ENCODE measurements around the gene GREM1. TPM values are rescaled to one million over a fixed set of nuclear protein-coding genes. Genes with fewer than 3 reads are reported as not detected.

Gene GREM1
- not detected in 2 replicates for total RNA-seq (2014; rRNA removed; shearing (Covaris generic))

DNA sequence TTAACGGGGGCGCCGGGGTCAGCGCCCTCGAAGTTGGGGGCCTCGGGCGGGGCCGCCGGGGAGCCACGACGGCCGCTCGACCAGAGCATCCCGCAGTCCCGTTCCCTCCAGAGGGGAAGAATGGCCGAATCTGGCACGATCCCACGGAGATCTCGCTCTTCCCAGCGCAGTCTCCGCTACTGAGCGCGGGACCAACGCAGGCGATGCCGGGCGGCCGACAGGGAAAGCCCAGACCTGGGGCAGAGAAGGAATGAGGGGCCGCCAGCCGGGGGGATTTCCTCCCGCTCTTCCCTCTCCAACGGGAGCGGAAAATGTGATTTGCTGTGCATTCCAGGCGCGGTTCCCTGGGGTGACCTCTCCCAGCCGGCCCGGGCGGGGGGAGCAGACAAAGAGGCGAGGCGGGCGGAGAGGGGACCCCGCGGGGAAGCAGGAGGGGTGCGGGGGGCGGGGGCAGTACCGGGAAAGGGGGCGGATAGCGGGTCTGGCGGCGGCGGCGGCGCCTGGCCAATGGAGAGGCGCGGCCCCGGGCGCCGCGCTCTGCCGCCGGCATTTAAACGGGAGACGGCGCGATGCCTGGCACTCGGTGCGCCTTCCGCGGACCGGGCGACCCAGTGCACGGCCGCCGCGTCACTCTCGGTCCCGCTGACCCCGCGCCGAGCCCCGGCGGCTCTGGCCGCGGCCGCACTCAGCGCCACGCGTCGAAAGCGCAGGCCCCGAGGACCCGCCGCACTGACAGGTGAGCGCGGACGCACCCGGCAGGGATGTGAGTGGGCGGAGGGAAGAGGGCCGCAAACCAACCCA, at the start of gene GREM1:
TSS of gene GREM1 (plus strand) at position 579 of the 801 bp plus-strand sequence. CDS start 12,687 bp downstream, outside the sequence.
- no peak for DNase-seq (ENCODE audit: low spot score)

GRCh38 chr15:32668942-32669341, 48.9 kb upstream of the GREM1 start:
- no peak for DNase-seq (ENCODE audit: low spot score)

- DNase-seq (ENCODE audit: low spot score): peak; percentile 75
Observed at GRCh38 chr15:32669896-32670611, 47.8 kb upstream of the GREM1 start.

DNA sequence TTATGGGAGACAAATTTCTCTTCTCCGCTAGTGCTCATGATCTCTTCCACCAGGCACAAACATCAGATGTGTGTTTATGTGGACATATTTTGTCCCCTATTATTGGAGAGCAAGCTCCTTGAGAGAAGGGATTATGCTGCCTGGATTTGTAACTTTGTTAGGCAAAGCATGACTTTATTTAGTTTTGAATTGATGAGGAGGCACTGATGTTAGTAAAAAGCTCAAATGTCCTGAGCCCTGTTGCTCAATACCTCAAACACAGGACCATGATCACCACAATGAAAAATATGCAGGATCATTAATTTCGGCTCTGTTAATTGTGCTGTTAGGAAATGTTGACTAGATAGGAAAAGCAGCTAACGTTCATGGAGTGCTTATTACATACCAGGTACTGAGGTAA, 47.2 kb upstream of the GREM1 start:
- DNase-seq (ENCODE audit: low spot score): no peak

- DNase-seq (ENCODE audit: low spot score): no peak
Observed at GRCh38 chr15:32671339-32672325, 46.2 kb upstream of the GREM1 start.

GRCh38 chr15:32674681-32675080, 43.1 kb upstream of the GREM1 start:
- DNase-seq (ENCODE audit: low spot score): no peak

- DNase-seq (ENCODE audit: low spot score): no peak
Observed at GRCh38 chr15:32675466-32675865, 42.3 kb upstream of the GREM1 start.

DNA sequence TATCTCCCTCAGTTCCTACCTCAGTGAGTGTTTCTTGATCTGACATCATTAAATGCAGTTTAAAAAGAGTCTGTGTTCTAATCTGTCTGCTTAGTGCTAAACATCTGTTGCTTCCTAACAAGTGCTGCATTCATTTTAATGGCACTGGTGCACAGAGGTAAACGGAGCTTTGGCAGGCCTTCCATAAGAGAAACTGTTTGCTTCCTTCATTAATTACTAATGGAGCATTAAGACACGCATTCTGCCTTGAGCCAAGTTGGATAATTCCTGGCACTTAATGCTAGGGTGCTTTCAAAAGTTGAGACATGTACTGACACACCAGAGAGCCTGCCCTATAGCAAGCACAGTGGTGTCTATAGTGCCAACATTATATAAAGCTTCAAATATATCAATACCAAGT, 41.6 kb upstream of the GREM1 start:
- no peak for DNase-seq (ENCODE audit: low spot score)

- DNase-seq (ENCODE audit: low spot score): no peak
Observed at GRCh38 chr15:32677238-32677750, 40.5 kb upstream of the GREM1 start.

- DNase-seq (ENCODE audit: low spot score): no peak
Observed at GRCh38 chr15:32679298-32679690, 38.5 kb upstream of the GREM1 start.

DNA sequence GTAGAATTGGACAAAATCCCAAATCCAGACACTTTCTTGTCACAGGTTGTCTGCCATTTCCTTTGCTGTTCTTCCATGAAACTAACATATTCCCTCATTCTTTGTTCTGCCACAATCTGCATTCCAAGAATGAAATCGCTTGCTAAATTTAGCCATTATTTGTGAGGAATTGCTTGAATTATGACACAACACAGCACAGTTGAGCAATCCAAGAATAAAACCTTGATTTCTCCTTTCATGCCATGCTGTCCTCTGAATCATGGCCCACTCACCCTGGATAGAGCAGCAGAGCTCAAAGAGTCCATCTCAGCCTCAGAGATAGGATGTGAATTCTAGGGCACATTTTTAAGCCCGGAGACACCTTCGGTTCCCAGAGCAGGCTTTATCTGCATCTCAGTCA, 35.2 kb upstream of the GREM1 start:
- no peak for DNase-seq (ENCODE audit: low spot score)

- no peak for DNase-seq (ENCODE audit: low spot score)
Observed at GRCh38 chr15:32682977-32683630, 34.7 kb upstream of the GREM1 start.

DNA sequence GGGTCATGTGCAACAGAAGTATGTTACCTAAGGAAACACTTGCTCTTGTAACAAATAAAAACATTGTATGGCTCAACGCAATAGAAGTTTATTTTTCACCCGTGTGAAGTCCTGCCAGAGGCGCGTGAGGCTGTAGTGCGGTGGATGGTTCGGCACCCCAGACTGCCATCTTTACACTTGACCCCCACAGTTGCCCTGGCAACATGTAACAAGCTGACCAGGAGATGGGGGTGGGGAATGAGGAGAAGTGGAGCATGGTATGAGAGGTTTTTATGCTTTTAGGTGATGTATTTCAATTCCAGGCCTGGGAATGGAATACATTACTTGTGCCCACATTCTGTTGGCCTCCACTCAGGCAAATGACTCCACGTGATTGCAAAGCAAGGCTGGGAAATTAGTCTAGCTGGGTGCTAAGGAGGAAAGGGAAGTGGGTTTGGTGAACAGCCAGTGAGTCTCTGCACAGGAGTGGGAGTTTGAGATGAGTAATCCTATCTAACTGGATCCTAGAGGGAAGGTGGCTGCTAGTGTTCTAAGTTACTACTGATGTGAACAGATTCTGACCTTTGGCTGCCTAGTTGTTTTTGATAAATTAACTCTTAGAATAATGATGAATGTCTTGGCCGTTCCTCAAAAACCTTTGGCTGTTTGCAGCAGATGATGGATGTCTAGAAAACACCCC, 33.8 kb upstream of the GREM1 start:
- DNase-seq (ENCODE audit: low spot score): peak; percentile 63

GRCh38 chr15:32685576-32685975, 32.2 kb upstream of the GREM1 start:
- no peak for DNase-seq (ENCODE audit: low spot score)

- no peak for DNase-seq (ENCODE audit: low spot score)
Observed at GRCh38 chr15:32687556-32687955, 30.2 kb upstream of the GREM1 start.

- peak; percentile 39 for DNase-seq (ENCODE audit: low spot score)
Observed at GRCh38 chr15:32688151-32688639, 29.6 kb upstream of the GREM1 start.

GRCh38 chr15:32690941-32691688, 26.7 kb upstream of the GREM1 start:
- DNase-seq (ENCODE audit: low spot score): no peak

DNA sequence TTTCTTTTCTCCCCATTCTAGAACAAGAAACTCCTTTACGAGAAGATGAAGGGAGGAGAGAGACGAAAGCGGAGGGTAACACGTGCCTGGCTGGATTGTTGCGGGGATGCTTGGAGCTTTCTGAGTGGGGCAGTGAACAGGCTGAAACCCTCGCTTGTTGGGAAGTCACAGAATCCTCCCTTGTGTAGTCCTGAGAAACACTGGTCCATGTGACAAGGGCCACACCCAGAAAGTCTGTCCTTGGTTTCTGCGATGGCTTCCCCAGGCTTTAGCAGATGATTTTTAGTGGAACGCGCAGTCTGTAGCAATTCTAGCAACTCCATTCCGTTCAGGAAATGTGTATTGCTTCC, 26.1 kb upstream of the GREM1 start:
- no peak for DNase-seq (ENCODE audit: low spot score)

- DNase-seq (ENCODE audit: low spot score): no peak
Observed at GRCh38 chr15:32692286-32692685, 25.5 kb upstream of the GREM1 start.

Measured in H4 (cell line).